HCT116 (cell line): Measurements from ENCODE around the gene PDZRN4. TPM values are rescaled to one million over a fixed set of nuclear protein-coding genes. Genes with fewer than 3 reads are reported as not detected.

ENCODE experiments used
- ATAC-seq: fragments of 200-7000 bp; cut with Tn5 transposase; 2 replicates; pipeline ENCODE4 v1.9.1; 2020; ENCODE audit warnings: mild to moderate bottlenecking, moderate library complexity
- BruUV-seq: library from RNA; stranded (reverse); fragments of 400-500 nt; replicated peaks from 2 replicates; lab custom pipeline; 2021; lab: Mats Ljungman, UMichigan
- CTCF ChIA-PET: fragments of 300-600 bp; sonication (Branson Sonifier 250); formaldehyde crosslinking; loops from one replicate; lab custom pipeline; 2021; ENCODE audit warnings: antibody characterized with exemption; lab: Charles Lee
- POLR2A ChIA-PET: fragments of 300-600, 350-600 bp; sonication (Branson Sonifier 250); formaldehyde crosslinking; loops from one replicate; lab custom pipeline; 2021; ENCODE audit warnings: antibody characterized with exemption; lab: Charles Lee
- RAD21 ChIA-PET, 2 experiments: fragments of 300-600 bp; sonication (Branson Sonifier 250); formaldehyde crosslinking; loops; one replicate each; lab custom pipeline; 2023; ENCODE audit warnings: low total read pairs in 2 of 2; ENCODE audit not compliant: uncharacterized antibody in 2 of 2, unreplicated experiment in 2 of 2, low non-redundant PET in 1 of 2; lab: Charles Lee
- DNase-seq: peaks from one replicate; pipeline ENCODE4 v3.0.0-alpha.2; 2010; ENCODE audit warnings: low read depth, low spot score
- H2AFZ ChIP-seq: fragments of 200-600 bp; shearing (Covaris generic), sonication (generic); 2 replicates; pipeline ENCODE4 v1.6.1; 2017; ENCODE audit warnings: low read depth, mixed run types, mixed read lengths, antibody characterized with exemption, low read length; ENCODE audit not compliant: poor library complexity, severe bottlenecking
- H3K27ac ChIP-seq: 2 replicates; pipeline ENCODE4 v1.5.1; 2012; ENCODE audit warnings: low read depth, low read length
- H3K27me3 ChIP-seq: fragments of 200-600 bp; sonication (generic); 2 replicates; pipeline ENCODE4 v1.6.1; 2016; ENCODE audit warnings: mixed run types, low read length, mixed read lengths; ENCODE audit not compliant: insufficient read depth
- H3K36me3 ChIP-seq, 2 experiments: fragments of 200-500 bp in 1 of 2; fragments of 200-600 bp in 1 of 2; sonication (Bioruptor generic) in 1 of 2; sonication (generic) in 1 of 2; 2 replicates each; pipeline versions ENCODE4 v1.5.1 to v1.6.1; 2014 to 2016; ENCODE audit warnings: low read length in 2 of 2, inconsistent platforms in 1 of 2, mixed read lengths in 1 of 2, mixed run types in 1 of 2; ENCODE audit not compliant: insufficient read depth in 2 of 2, control insufficient read depth in 1 of 2
- H3K4me1 ChIP-seq, 2 experiments: fragments of 200-600 bp in 1 of 2; sonication (generic) in 1 of 2; 2 replicates each; pipeline versions ENCODE4 v1.5.1 to v1.6.1; 2012 to 2017; ENCODE audit warnings: low read length in 2 of 2, inconsistent platforms in 1 of 2, mild to moderate bottlenecking in 1 of 2, mixed read lengths in 1 of 2, mixed run types in 1 of 2, moderate library complexity in 1 of 2; ENCODE audit not compliant: insufficient read depth in 2 of 2, control insufficient read depth in 1 of 2
- H3K4me2 ChIP-seq: fragments of 200-600 bp; sonication (generic); 2 replicates; pipeline ENCODE4 v1.6.1; 2017; ENCODE audit warnings: mixed run types, low read length, mixed read lengths
- H3K4me3 ChIP-seq, 2 experiments: fragments of 200-600 bp in 1 of 2; sonication (generic) in 1 of 2; replicated peaks in 1 of 2; 2 replicates each; pipeline ENCODE4 v1.5.1; 2011 to 2016; ENCODE audit warnings: low read length in 2 of 2, control low read depth in 1 of 2, low read depth in 1 of 2, mild to moderate bottlenecking in 1 of 2, mixed read lengths in 1 of 2, mixed run types in 1 of 2
- H3K79me2 ChIP-seq: fragments of 200-600 bp; sonication (generic); 2 replicates; pipeline ENCODE4 v1.6.1; 2017; ENCODE audit warnings: mild to moderate bottlenecking, mixed run types, low read length, moderate library complexity, mixed read lengths; ENCODE audit not compliant: insufficient read depth
- H3K9ac ChIP-seq: fragments of 200-600 bp; sonication (generic); 2 replicates; pipeline ENCODE4 v1.6.1; 2016; ENCODE audit warnings: low read length, mixed read lengths
- H3K9me2 ChIP-seq: fragments of 200-600 bp; sonication (generic), shearing (Covaris generic); 2 replicates; pipeline ENCODE4 v1.6.1; 2017; ENCODE audit warnings: mixed run types, mild to moderate bottlenecking, moderate library complexity; ENCODE audit not compliant: insufficient read depth
- H3K9me3 ChIP-seq, 2 experiments: fragments of 200-500 bp in 1 of 2; fragments of 200-600 bp in 1 of 2; sonication (Bioruptor generic) in 1 of 2; sonication (generic) in 1 of 2; 2 replicates each; pipeline ENCODE4 v1.6.1; 2014 to 2017; ENCODE audit warnings: low read length in 2 of 2, mixed read lengths in 2 of 2, inconsistent platforms in 1 of 2, low read depth in 1 of 2, mild to moderate bottlenecking in 1 of 2, mixed run types in 1 of 2, moderate library complexity in 1 of 2; ENCODE audit not compliant: control insufficient read depth in 1 of 2, insufficient read depth in 1 of 2
- H4K20me1 ChIP-seq: fragments of 200-600 bp; sonication (generic), shearing (Covaris generic); 2 replicates; pipeline ENCODE4 v1.6.1; 2017; ENCODE audit warnings: mixed run types, mild to moderate bottlenecking, moderate library complexity; ENCODE audit not compliant: insufficient read depth
- CBX3 ChIP-seq: IDR thresholded peaks from 2 replicates; pipeline ENCODE4 v1.6.1; 2012; ENCODE audit warnings: low read depth
- CEBPB ChIP-seq: IDR thresholded peaks from 2 replicates; pipeline ENCODE4 v1.6.1; 2012; ENCODE audit warnings: low read depth
- EGR1 ChIP-seq: IDR thresholded peaks from 2 replicates; pipeline ENCODE4 v1.6.1; 2012; ENCODE audit warnings: low read depth
- ELF1 ChIP-seq: IDR thresholded peaks from 2 replicates; pipeline ENCODE4 v1.6.1; 2012; ENCODE audit warnings: low read depth, borderline replicate concordance
- EZH2 ChIP-seq: fragments of 200-600 bp; sonication (generic); IDR thresholded peaks from 2 replicates; pipeline ENCODE4 v1.6.1; 2017; ENCODE audit warnings: antibody characterized with exemption, mixed run types
- EZH2phosphoT487 ChIP-seq: fragments of 200-600 bp; IDR thresholded peaks from 2 replicates; pipeline ENCODE4 v1.6.1; 2018; ENCODE audit warnings: antibody characterized with exemption, borderline replicate concordance
- FOSL1 ChIP-seq: IDR thresholded peaks from 2 replicates; pipeline ENCODE4 v1.6.1; 2012; ENCODE audit warnings: low read depth
- JUND ChIP-seq: IDR thresholded peaks from 2 replicates; pipeline ENCODE4 v1.6.1; 2012
- POLR2A ChIP-seq: IDR thresholded peaks from 2 replicates; pipeline ENCODE4 v1.7.0; 2011; ENCODE audit warnings: borderline replicate concordance; ENCODE audit not compliant: insufficient read depth, insufficient read length; ENCODE audit errors: extremely low read depth
- RAD21 ChIP-seq: IDR thresholded peaks from 2 replicates; pipeline ENCODE4 v1.6.1; 2012; ENCODE audit warnings: low read depth, mild to moderate bottlenecking
- REST ChIP-seq: IDR thresholded peaks from 2 replicates; pipeline ENCODE4 v1.6.1; 2012; ENCODE audit warnings: low read depth
- SIN3A ChIP-seq: IDR thresholded peaks from 2 replicates; pipeline ENCODE4 v1.6.1; 2012; ENCODE audit warnings: low read depth
- SP1 ChIP-seq: IDR thresholded peaks from 2 replicates; pipeline ENCODE4 v1.6.1; 2012; ENCODE audit warnings: low read depth
- SRF ChIP-seq: IDR thresholded peaks from 2 replicates; pipeline ENCODE4 v1.6.1; 2012; ENCODE audit warnings: low read depth
- TCF7L2 ChIP-seq: IDR thresholded peaks from 2 replicates; pipeline ENCODE4 v1.7.0; 2011; ENCODE audit warnings: borderline replicate concordance, inconsistent platforms; ENCODE audit not compliant: insufficient read depth, insufficient read length; ENCODE audit errors: extremely low read depth
- YY1 ChIP-seq: IDR thresholded peaks from 2 replicates; pipeline ENCODE4 v1.6.1; 2011; ENCODE audit warnings: low read length, low read depth, moderate library complexity, mild to moderate bottlenecking; ENCODE audit not compliant: insufficient replicate concordance; ENCODE audit errors: extremely low read depth
- ZFX ChIP-seq: fragments of 450-650 bp; IDR thresholded peaks from 2 replicates; pipeline ENCODE4 v1.6.1; 2017
- ZNF274 ChIP-seq: fragments of 200-500 bp; sonication (Bioruptor generic); IDR thresholded peaks from 2 replicates; pipeline ENCODE4 v1.6.1; 2014; ENCODE audit warnings: mild to moderate bottlenecking, low read depth, low read length, inconsistent platforms
- intact Hi-C: fragments of 100-400 bp; cut with micrococcal nuclease; formaldehyde crosslinking; loops from 2 replicates; pipeline ENCODE4 v1.10.0; 2022
- total RNA-seq: library from RNA; stranded (reverse); gene quantifications from one replicate; pipeline ENCODE4 v1.2.1, GENCODE V29; 2021; ENCODE audit not compliant: unreplicated experiment
- TF ChIP-seq, protein P1 (sequence below): IDR thresholded peaks from 2 replicates; pipeline ENCODE4 v1.6.1; 2012

The PDZRN4 gene
- total RNA-seq, 1 experiment from 2014 or later = not detected

- POLR2A ChIA-PET = no interaction called here
- H3K4me2 ChIP-seq = no peak overlapping the region
- DNase-seq (no peak), ATAC-seq (no peak)
- TF ChIP-seq EGR1 (no peak), ZFX (no peak), SRF (no peak), JUND (no peak), SIN3A (no peak), CEBPB (no peak), YY1 (no peak), FOSL1 (no peak), POLR2A (no peak), CBX3 (no peak), ZNF274 (no peak), REST (no peak), EZH2phosphoT487 (no peak), SP1 (no peak), RAD21 (no peak), ELF1 (no peak), TCF7L2 (no peak), EZH2 (no peak)
- TF ChIP-seq, protein P1, sequence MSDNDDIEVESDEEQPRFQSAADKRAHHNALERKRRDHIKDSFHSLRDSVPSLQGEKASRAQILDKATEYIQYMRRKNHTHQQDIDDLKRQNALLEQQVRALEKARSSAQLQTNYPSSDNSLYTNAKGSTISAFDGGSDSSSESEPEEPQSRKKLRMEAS = no peak
- CTCF ChIA-PET = no interaction called here
- H3K27me3 ChIP-seq = no peaks in the 10 kb centered on the region
- H3K79me2 ChIP-seq = no peaks in the 10 kb centered on the region
- no peak overlapping the region for H3K4me3 ChIP-seq
- no peaks in the 10 kb centered on the region for H3K36me3 ChIP-seq
- no peak overlapping the region for H3K9ac ChIP-seq
- BruUV-seq = no TSS peak
- intact Hi-C loops = no loop called here
- no peaks in the 10 kb centered on the region for H3K9me2 ChIP-seq
- no peaks in the 10 kb centered on the region for H3K4me1 ChIP-seq
- H3K9me3 ChIP-seq = no peaks in the 10 kb centered on the region
- no peak overlapping the region for H3K27ac ChIP-seq
- H4K20me1 ChIP-seq = no peaks in the 10 kb centered on the region
- no peak overlapping the region for H2AFZ ChIP-seq
- RAD21 ChIA-PET = no interaction called here
Observed at GRCh38 chr12:41507286-41507685, 319.2 kb downstream of the PDZRN4 start.
